Measurements from ENCODE around the gene FFAR4.
"Not testable (repeated sequence)": the region's sequence is repeated elsewhere in the genome, so short reads cannot be mapped to it uniquely, and the experiment has no call there.

Gene FFAR4

DNA sequence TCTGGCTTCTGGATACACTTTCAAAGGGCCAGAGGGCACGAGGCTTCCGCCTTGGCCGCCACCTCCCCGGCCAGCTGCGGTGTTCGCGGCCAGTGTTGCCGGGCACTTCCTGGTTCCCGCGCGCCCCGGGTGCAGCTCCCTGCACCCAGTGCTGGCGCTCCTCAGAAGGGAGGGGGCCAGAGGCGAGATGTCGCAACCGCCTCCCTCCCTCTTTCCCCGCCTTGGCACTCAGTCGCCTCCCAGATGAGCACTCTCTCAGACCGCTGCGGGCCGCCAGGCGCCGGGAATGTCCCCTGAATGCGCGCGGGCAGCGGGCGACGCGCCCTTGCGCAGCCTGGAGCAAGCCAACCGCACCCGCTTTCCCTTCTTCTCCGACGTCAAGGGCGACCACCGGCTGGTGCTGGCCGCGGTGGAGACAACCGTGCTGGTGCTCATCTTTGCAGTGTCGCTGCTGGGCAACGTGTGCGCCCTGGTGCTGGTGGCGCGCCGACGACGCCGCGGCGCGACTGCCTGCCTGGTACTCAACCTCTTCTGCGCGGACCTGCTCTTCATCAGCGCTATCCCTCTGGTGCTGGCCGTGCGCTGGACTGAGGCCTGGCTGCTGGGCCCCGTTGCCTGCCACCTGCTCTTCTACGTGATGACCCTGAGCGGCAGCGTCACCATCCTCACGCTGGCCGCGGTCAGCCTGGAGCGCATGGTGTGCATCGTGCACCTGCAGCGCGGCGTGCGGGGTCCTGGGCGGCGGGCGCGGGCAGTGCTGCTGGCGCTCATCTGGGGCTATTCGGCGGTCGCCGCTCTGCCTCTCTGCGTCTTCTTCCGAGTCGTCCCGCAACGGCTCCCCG, at the start of gene FFAR4:
TSS of gene FFAR4 (plus strand) at position 231 of the 842 bp plus-strand sequence. CDS start at position 287, 56 bp downstream.
- no peak for FAIRE-seq

DNA sequence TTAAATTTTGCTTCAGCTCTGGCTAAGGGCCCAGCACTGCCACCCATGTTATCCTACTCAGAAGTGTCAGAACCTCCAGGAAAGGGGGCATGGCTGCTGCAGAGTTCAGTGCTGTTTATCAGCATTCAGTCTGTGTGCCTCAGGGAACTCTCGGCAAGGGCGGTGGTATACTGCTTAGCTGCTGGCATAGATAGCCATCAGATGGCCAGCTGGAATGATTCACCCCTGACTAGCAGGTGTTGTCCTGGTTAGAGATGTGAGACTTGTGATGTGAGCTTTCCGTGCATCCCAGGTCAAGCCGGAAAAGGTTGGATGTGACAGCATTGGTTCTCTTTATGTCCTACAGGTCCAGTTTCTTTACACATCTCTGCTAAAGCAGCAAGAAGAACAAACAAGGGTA, 47.9 kb upstream of the FFAR4 start:
- no peak for FAIRE-seq

DNA sequence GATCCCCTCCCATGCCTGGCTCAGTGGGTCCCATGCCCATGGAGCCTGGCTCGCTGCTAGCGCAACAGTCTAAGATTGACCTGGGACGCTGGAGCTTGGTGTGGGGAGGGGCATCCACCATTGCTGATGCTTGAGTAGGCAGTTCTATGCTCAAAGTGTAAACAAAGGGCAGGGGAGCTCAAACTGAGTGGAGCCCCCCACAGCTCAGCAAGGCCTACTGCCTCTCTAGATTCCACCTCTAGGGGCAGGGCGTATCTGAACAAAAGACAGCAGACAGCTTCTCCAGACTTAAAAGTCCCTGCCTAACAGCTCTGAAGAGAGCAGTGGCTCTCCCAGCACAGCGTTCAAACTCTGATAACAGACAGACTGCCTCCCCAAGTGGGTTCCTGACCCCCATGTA, 31.2 kb upstream of the FFAR4 start:
- no peak for FAIRE-seq

DNA sequence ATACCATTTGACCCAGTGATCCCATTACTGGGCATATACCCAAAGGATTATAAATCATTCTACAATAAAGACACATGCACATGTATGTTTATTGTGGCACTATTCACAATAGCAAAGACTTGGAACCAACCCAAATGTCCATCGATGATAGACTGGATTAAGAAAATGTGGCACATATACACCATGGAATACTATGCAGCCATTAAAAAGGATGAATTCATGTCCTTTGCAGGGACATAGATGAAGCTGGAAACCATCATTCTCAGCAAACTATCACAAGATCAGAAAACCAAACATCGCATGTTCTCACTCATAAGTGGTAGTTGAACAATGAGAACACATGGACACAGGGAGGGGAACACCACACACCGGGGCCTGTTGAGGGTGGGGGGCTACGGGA, 25.6 kb upstream of the FFAR4 start:
- not testable (repeated sequence) for FAIRE-seq

DNA sequence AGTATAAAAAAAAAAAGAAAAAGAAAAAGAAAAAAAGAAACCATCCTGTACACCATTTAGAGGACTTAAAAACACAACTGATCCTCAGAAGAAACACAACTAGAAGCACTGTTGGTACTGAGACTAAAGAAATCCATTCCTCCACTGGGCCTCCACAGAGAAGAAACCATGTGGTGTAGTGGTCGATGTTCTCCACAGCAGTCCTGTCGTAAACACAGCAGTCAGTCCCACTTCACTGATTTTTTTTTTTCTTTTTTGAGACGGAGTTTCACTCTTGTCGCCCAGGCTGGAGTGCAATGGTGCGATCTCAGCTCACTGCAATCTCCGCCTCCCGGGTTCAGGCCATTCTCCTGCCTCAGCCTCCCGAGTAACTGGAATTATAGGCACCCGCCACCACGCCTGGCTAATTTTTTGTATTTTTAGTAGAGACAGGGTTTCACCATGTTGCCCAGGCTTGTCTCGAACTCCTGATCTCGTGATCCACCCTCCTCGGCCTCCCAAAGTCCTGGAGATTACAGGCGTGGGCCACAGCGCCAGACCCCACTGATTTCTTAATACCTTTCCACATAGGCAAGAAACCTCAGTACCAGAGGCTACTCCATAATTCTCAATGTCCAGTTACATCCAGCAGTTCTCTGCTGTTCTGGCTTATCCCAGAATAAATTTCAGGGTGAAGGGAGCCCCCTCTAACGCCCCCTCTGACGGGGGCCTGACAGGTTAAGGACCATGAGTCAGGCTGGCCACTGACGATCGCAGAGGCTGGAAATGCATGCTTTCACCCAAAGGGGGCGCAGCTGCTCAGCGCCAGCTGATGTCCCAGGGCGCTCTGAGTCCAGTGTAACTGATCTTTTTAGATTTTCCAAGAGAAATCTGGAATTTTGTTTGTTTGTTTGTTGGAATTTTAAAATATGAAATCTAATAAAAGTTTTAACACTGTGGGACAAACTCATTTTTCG, 24.8 kb upstream of the FFAR4 start:
- FAIRE-seq: no peak

DNA sequence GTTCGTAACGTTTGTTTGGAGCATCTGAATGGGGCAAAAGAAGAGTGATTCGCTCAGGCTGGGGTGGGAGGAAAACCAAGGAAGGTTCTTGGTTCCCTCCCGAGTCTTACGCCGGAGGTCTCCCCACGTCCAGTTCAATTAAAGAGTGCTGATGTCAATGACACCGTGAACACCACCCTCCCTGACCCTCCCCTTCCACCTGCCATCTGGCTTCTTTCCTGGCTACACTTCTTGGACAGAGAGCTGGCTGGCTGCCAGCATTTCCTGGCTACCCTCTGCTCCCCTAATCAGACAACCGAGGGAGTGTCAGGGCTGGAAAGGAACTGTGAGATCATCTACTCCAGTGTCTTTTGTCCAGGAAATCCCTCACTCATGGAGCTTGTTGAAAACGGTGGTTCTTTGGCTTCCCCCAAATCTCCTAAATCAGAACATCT, 24.1 kb upstream of the FFAR4 start:
- FAIRE-seq: no peak

DNA sequence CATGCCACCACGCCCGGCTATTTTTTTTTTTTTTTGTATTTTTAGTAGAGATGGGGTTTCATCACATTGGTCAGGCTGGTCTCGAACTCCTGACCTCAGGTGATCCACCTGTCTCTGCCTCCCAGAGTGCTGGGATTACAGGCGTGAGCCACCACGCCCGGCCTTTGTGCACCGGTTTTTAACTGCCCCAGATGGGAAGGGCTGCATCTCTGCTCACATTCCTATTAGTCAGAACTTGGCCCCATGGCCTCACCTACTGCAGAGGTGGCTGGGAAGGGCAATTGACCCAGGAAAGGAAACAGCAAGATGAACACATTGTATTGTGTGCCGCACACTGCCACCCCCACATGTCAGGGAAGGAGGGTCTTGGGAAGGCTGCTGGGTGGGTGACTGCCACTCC, 19.5 kb upstream of the FFAR4 start:
- FAIRE-seq: not testable (repeated sequence)

DNA sequence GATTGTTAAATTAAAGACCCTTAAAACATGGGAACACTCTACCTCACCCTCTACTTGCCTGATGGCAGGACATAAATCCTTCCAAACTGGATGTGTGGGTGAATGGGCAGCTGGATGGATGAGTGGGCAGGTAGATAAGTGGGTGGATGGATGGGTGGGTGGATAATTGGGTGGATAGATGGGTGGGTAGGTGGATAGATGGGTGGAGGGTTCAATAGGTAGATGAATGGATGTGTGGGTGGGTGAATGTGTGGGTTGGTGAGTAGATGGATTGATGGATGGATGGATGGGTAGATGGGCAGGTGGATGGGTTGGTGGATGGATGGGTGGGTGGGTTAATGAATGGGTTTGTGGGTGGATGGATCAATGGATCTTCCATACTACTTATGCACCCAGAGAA, 18.9 kb upstream of the FFAR4 start:
- FAIRE-seq: no peak

DNA sequence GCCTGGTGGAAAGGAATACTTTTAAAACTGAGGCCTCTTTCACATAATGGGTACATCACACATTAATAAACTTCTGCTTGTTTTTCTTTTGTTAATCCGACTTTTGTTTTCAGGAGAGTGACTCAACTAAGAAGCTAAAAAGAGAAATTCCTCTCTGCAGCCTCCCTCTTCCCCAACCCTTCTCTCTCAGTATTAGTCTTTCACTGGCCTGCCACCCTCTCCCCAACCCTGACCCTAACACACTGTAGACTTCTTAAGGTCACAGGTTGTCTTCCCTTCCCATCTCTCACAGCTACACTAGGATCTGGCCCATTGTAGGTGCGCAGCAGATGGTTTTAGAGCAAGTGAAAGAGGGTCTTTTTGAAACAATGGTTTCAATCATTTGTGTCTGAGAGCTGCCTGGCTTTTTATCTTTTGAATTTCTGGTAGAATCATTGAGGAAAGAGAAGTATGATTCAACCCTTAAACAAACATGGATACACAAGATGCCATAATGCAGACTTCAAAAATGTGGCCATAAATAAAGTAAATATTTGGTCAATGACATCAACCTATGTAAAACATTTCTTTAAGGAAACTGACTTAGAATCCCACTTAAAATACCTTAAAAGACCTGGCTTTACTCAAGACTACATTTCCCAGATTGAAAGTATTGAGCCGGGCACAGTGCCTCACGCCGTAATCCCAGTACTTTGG, 17.9 kb upstream of the FFAR4 start:
- FAIRE-seq: no peak

DNA sequence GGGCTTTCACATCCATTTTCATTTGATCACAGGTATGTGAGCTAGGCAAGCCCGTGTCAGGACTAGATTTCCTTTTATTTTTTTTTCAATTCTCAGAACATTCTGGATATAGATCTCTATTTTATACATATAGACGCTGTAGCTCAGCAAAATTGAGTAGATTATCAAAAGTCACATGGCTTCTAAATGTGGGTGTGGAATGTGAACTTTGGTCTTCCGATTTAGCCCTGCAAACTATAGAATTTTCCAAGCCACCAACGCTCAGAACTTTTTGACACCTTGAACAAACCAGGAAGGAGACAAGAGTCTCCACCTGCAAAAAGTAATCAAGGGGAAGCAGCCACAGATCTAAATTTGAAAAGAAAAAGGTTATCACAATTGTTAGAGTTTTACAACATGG, 15.9 kb upstream of the FFAR4 start:
- no peak for FAIRE-seq

DNA sequence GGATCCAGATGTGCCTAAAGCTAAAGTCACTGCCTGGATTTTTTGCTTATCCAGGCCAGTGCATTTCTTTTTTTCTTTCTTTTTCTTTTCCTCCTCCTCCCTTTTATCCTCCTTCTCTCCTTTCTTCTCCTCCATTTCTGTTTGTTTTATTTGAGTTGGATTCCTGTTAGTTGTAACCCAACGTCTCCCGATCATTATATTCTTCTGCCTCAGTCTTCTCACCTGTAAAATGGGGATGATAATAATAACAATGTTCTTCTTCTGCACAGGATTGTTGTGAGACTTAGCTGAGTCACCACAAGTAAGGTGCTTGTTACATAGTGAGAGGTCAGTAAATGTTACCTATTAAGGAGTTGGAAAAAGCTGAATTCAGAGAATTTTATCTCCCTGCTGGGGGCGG, 13.7 kb upstream of the FFAR4 start:
- no peak for FAIRE-seq

DNA sequence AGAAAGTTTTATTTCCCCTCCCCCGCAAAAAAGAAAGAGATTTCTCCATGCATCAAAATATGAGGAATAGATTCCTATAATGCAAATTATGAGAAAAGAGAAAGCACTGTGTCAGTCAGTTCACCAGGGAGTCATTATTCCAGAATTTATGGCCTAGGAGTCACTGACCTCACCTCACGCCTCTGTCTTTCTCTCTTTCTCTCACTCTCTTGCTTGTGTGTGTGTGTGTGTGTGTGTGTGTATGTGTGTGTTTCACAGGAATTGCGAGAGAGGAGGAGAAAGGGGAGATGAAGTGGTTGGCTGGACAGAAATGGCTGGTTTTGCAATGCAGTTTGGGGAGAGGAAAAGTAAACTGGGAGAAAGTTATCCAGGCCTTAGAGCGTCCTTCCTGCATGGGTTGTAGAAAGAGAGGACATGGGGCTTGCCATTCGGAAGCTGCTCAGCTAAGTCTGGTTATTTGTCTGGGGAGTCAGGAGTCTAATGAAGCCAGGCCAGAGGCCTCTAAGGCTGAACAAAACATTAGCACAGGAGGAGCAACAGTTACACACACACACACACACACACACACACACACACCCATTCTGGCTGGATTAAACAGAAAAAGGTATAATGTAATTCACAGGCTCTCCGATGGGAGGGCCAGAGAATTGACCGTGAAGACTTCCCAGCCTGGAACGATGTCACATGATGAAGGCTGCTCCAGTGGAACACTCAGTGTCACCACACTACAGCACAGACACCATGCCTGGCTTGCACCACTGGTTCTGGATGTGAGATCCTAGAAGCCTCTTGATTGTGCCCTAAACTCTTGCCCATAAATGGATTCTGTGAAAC, 12.8 kb upstream of the FFAR4 start:
- FAIRE-seq: no peak

DNA sequence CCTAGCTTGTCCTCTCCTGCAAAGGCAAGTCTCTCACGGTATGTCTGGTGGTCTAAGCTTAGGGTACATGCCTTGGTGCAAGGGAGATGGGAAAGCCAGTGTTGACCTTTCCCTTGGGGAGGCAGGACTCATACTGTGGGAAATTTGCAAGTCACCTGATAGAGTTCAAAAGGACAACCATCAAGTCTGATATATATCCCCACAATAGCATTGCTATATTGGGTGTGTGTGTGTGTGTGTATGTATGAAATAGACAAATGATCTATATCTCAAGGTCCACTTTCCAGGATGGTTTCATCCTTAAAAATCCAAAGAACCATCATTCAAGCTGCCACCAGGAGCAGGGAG, 12.2 kb upstream of the FFAR4 start:
- FAIRE-seq: no peak

DNA sequence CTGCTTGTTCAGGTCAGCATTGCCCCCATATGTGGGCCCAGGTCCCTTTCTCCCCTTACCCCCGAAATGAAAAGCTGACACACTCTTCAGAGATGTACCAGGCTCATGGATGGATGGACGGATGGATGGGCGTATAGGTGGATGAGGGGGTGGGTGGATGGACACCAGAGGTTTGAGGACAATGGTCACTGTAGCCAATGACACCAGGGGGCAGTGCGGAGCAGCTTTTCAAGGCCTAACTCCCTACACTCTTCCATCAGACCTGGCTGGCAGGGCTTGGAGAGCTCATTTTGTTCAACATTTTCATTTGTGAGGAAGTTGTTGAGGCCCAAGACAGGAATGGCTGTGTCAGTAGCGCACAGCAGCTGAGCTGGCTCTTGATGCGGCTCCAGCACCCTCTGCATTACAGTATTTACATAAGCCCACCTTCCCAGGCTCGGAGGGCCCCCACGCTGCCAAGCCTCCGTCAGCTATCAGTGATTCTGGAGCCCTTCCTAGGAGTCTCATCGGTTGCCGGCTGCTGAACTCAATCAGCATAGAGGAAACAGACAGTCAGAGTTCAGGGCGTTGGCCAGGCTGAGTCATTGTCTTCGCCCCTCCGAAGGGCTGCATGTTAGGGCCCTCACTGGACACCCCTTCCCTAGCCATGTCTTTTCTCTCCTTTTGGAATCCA, 11.6 kb upstream of the FFAR4 start:
- FAIRE-seq: peak; percentile 5

DNA sequence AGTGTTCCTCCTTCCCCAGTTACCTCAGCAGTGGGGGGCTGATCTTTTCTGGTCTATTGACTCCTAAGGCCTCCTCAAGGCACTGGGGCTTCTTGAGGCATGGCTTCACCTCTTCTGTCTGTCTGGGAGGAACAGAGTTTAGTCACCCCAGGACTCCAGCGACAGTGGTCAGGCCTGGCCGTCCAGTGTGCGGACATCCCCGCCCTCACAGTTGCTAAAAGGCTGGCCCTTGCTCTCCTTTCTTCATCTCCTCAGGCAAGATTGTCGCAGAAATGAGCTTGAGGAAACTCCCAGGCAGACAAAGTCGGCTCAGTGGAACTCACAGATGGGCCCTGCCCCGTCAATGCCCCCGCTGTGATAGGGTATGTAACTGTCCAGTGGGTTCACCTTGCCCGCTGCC, 7.0 kb upstream of the FFAR4 start:
- no peak for FAIRE-seq

DNA sequence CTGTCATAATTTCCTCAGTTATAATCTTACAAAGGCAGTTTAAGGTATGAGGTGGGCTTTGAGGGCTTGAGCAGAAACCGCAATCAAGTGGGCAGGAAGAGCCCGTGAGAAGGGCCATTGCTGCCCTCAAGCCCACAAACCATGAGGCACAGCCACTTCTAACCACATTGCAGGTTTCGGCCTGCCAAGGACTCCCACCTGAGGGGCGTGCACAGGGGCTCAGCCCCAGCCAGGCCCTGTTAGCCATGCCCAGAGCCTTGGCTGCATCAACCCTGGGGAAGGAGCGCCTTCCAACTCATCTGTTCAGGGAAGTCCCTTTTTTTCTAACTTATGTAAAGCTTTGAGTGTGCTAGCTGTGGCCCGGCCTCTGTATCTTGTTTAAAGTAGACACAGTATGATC, 5.9 kb upstream of the FFAR4 start:
- FAIRE-seq: no peak

DNA sequence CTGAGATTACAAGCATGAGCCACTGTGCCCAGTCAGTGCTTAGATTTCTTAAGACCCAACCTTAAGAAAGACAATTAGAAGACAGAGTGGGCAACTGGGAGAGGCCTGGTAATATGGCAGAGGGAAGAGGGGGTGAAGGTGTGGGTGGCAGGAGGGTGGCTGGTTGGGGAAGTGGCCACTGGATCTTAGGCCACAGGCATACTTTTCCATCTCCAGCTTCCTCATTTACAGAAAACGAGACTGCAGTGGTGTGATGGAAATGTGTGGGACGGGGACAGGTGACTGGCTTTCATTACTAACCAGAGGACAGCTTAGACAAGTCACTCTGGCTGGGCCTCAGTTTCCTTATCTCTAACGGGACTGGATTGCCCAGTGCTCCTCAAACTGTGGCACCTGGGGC, 1.0 kb upstream of the FFAR4 start:
- FAIRE-seq: no peak

DNA sequence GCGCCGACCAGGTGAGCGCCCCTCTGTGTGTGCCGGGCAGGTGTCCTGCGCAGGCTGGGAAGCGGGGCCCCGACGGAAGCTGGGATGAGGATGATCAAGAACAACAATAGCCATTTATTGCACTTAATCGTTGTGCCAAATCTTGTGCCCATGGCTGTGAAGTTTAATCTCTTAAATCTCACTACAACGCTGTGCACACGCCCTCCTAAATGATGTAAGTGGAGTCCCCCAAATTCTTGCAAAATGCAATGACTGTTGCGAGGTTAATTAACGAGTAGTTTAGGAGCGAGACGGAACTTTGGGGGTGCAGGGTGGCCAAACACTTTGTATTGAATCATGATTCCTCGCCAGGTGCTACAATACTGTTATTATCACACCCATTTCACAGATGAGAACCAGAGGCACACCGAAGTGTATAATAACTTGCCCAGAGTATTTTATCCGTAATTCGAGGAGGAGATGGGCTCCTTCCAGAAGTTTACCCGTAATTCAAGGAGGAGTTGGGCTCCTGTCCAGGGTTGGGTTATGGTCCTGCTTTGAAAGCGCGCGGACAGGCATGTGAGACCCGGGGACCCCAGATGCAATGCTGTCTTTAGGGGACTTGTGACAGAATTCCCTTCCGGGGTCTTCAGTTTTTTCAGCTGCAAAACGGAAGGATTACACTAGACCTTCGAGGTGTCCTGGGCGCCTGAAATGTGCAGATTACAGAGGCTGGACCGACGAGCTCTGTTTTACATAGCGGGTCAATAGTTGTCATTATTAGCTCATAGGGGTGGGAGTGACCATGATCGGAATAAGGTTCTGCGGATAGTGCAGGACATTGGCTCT, 1.0 kb downstream of the FFAR4 start:
- FAIRE-seq: no peak

DNA sequence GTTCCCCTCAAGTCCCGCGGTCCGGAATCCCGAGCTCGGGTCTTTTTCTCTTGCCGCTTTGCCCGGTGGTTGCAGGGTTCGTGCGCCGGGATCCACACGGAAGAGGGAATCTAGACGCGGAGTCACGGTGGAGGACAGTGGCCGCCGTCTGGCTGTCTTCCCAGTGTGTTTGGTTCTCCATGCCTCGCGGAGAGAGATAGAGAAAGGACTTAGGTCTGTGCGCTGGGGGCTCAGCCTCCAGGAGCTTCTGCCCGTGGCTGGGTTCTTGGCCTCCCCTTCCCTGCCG, 1.6 kb downstream of the FFAR4 start:
- no peak for FAIRE-seq

DNA sequence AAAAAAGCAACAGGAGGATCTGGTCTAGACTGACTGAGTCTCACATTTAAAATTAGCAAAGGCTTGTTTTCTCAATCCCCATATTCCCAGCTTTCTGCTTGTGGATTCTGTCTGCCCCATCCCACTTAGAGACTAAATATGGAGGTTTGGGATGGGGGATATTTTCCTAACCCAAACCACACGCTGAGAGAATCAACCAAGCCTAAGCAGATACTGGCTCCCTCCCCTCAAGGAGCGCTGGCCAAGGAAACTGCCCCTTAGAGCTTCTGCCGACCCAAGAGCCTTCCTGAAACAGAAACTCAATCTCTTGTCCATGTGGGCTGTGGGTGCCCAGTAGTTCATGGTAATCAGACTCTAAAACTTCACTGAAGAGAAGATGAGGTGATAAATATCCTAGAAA, 3.9 kb downstream of the FFAR4 start:
- no peak for FAIRE-seq

DNA sequence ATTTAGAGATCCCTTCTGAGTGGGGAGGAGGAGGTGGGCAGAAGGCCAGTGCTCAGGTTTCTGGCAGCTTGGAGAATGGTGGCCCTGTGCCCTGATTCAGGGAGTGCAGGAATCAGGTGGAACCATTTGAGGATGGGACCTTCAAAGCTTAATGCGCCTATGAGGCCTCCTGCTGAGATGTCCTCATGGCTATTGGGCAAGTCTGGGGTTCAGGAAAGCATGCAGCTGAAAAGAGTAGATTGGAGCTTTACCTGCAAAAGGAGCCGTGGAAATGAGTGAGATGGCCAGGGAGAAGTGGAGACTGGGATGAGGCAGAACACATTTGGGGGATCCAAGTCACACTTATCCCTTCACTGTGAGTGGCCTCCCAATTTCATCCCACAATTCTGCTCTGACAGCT, 6.1 kb downstream of the FFAR4 start:
- FAIRE-seq: no peak

Data from TTC549 (cell line).